ENCODE results near the gene TBXAS1. TPM values are rescaled to one million over a fixed set of nuclear protein-coding genes. Genes with fewer than 3 reads are reported as not detected.

Gene TBXAS1
- total and polyA plus RNA-seq, 2 of the 8 experiments (the other 6 are each of a cell fraction or from before 2014, with no cell fraction given) = 0.86 to 2.1 TPM

GRCh38 chr7:140005754-140006503, 176.9 kb downstream of the TBXAS1 start:
- Histone ChIP-seq H4K20me1 (replicated peaks in 1 of 2; ENCODE audit: control insufficient read depth in 1 of 2, insufficient read depth in 2 of 2, low read length in 2 of 2) (no peaks in the 10 kb centered on the region), H2BK120ac (replicated peaks; ENCODE audit: low read depth, low read length) (no peak overlapping the region), H3K23me2 (ENCODE audit: low read depth, low read length) (no peaks in the 10 kb centered on the region), H3K9ac (replicated peaks in 1 of 4; ENCODE audit: extremely low read depth in 1 of 4, low read depth in 3 of 4, low read length in 3 of 4) (no peak overlapping the region), H3K23ac (ENCODE audit: insufficient read length) (no peak overlapping the region), H3K4ac (replicated peaks; ENCODE audit: insufficient read length, low read depth, low read length) (no peak overlapping the region), H3K79me1 (ENCODE audit: low read depth, low read length) (no peaks in the 10 kb centered on the region), H2AK5ac (ENCODE audit: low read depth, low read length) (no peak overlapping the region), H3K18ac (ENCODE audit: extremely low read depth, low read length) (no peak overlapping the region), H3K4me1 (replicated peaks in 1 of 4; ENCODE audit: control insufficient read depth in 3 of 4, insufficient read depth in 4 of 4, low read length in 3 of 4) (peaks cover 0 to 3% (median 0%) of the 10 kb centered on the region in 4 experiments; a peak in 4 of 7 replicates), H3K56ac (replicated peaks; ENCODE audit: insufficient read length, low read depth, low read length) (no peak overlapping the region), H4K91ac (replicated peaks; ENCODE audit: insufficient read length, low read length) (no peak overlapping the region), H3K27me3 (replicated peaks in 1 of 4; ENCODE audit: control insufficient read depth in 3 of 4, extremely low read depth in 1 of 4, insufficient read depth in 3 of 4, low read length in 3 of 4) (no peaks in the 10 kb centered on the region), H2AFZ (ENCODE audit: low read length) (no peak overlapping the region), H3K14ac (ENCODE audit: insufficient read length) (no peak overlapping the region), H3K4me2 (ENCODE audit: insufficient read depth in 1 of 2, low read depth in 2 of 2, low read length in 2 of 2) (no peak overlapping the region), H3K27ac (ENCODE audit: low read depth, low read length) (no peak overlapping the region), H3K9me3 (ENCODE audit: insufficient read depth in 2 of 2, low read depth in 1 of 2, low read length in 1 of 2) (no peaks in the 10 kb centered on the region), H3K4me3 (ENCODE audit: extremely low read depth in 1 of 4, insufficient read depth in 2 of 4, low read depth in 3 of 4, low read length in 4 of 4) (no peak overlapping the region), H2BK5ac (ENCODE audit: low read depth, low read length) (no peak overlapping the region), H2BK12ac (ENCODE audit: low read depth, low read length) (no peak overlapping the region), H4K5ac (ENCODE audit: insufficient read length, low read depth, low read length) (no peak overlapping the region), H2BK20ac (ENCODE audit: low read length) (no peak overlapping the region), H4K8ac (ENCODE audit: extremely low read depth, insufficient read depth, low read length) (no peak overlapping the region), H2BK15ac (ENCODE audit: low read length) (no peak overlapping the region), H3K79me2 (ENCODE audit: control insufficient read depth in 1 of 2, insufficient read depth in 2 of 2, low read length in 2 of 2) (no peaks in the 10 kb centered on the region), H3K36me3 (ENCODE audit: control insufficient read depth in 2 of 4, insufficient read depth in 4 of 4, low read length in 3 of 4) (no peaks in the 10 kb centered on the region)
- ChIA-PET POLR2A (ENCODE audit: partially characterized antibody) (interaction anchor here (0.6 to 1.3 kb wide), 3 partner anchors 19 to 400 kb away, joined by 3 to 4 read pairs (median 3); no protein-coding TSS in a partner anchor), CTCF (ENCODE audit: partially characterized antibody) (interaction anchor here (0.5 to 11.1 kb wide), 67 partner anchors 12 to 571 kb away, joined by 3 to 122 read pairs (median 4); no protein-coding TSS in a partner anchor)
- no peak for TF ChIP-seq KDM5A (IDR thresholded peaks at IDR 0.05; ENCODE audit: low read length)
- TF ChIP-seq CHD2 (IDR thresholded peaks at IDR 0.05; ENCODE audit: low read length) = no peak
- peak; percentile 64 to 73 for TF ChIP-seq RAD21 (IDR thresholded peaks at IDR 0.05 in 1 of 2, conservative IDR thresholded peaks at IDR 0.05 in 1 of 2; ENCODE audit: low read depth in 2 of 2, low read length in 2 of 2)
- TF ChIP-seq SP4 (IDR thresholded peaks at IDR 0.05; ENCODE audit: low read length) = no peak
- no peak for TF ChIP-seq EZH2 (IDR thresholded peaks at IDR 0.05; ENCODE audit: low read depth, low read length, severe bottlenecking)
- peak; percentile 80 to 94 (median 80) for TF ChIP-seq CTCF (IDR thresholded peaks at IDR 0.05; ENCODE audit: control extremely low read depth in 1 of 3, insufficient read depth in 1 of 3, low read depth in 1 of 3, low read length in 3 of 3)
- TF ChIP-seq BACH1 (IDR thresholded peaks at IDR 0.05; ENCODE audit: low read length) = no peak
- TF ChIP-seq TEAD4 (IDR thresholded peaks at IDR 0.05; ENCODE audit: low read depth, low read length) = no peak
- no peak for TF ChIP-seq NRF1 (IDR thresholded peaks at IDR 0.05; ENCODE audit: low read depth, low read length)
- WGBS, 2 experiments (ENCODE audit: extremely low coverage in 1 of 2, insufficient coverage in 1 of 2, insufficient read length in 1 of 2, insufficient replicate concordance in 2 of 2, low coverage in 1 of 2, low lambda C conversion rate in 2 of 2, missing lambda C conversion rate in 1 of 2) = 50% methylated on average over 13 of the region's 13 CpGs; no CpG with 5 or more reads in 1 of the 2 experiments
- no peak for FAIRE-seq
- peak; percentile 47 to 84 for DNase-seq (ENCODE audit: low read depth in 1 of 2, low spot score in 2 of 2)

All from H1 (cell line).